Mesodermal cell (in vitro differentiated cells): ENCODE measurements around the gene RAB37.

Experiments used
- H3K27ac ChIP-seq: 2 replicates; pipeline ENCODE4 v1.7.0; 2013; ENCODE audit warnings: mild to moderate bottlenecking, low read depth, low read length, moderate library complexity; ENCODE audit not compliant: severe bottlenecking
- H3K36me3 ChIP-seq: 2 replicates; pipeline ENCODE4 v1.7.1; 2013; ENCODE audit warnings: mild to moderate bottlenecking, low read length, moderate library complexity; ENCODE audit not compliant: control insufficient read depth, insufficient read depth
- H3K4me1 ChIP-seq: one replicate; pipeline ENCODE4 v1.7.1; 2013; ENCODE audit warnings: mild to moderate bottlenecking, low read length; ENCODE audit not compliant: insufficient read depth, control insufficient read depth, poor library complexity, severe bottlenecking
- H3K4me3 ChIP-seq: 2 replicates; pipeline ENCODE4 v1.7.0; 2013; ENCODE audit warnings: low read length, control low read depth, mild to moderate bottlenecking; ENCODE audit not compliant: insufficient read depth, poor library complexity, severe bottlenecking; ENCODE audit errors: extremely low read depth
- H3K9me3 ChIP-seq: 2 replicates; pipeline ENCODE4 v1.7.1; 2013; ENCODE audit warnings: mild to moderate bottlenecking, low read length, moderate library complexity; ENCODE audit not compliant: control insufficient read depth
- WGBS, 2 experiments: methylation state at CpG; one replicate each; pipeline ENCODE4 v1.1.5; 2013; ENCODE audit warnings: missing lambda C conversion rate in 2 of 2; ENCODE audit not compliant: insufficient coverage in 2 of 2; 5-methylcytosine and 5-hydroxymethylcytosine counted together

The RAB37 gene

DNA sequence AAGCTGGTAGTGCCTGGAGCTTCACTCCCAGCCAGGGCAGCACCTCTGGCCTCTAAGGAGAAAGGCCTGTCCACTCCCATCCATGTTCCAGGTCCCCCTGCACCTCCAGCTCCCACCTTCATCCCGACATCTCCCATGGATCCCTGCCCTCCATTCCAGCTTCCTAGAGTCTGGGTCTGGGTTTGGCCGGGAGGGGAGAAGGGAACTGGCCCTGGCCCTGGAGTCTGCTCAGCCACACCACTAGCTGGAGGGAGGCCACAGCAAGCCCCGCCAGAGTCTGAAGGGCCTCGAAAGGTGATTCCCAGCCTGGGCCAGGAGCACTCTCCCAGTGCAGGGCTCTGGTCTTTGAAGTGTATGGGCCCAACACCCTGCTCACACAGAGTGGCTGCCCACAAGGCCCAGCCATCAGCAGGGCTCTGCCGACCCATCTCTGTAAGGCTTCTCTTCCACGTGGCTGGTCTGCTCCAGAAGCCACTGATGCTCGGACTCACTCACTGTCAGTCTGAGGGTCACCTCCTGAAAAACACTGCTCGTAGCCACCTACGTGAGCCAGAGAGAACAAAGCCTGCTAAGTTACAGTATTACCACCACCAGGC, 34.4 kb downstream of the RAB37 start:
- H3K9me3 ChIP-seq: no peaks in the 10 kb centered on the region
- 85 to 93% methylated on average over 8 of the region's 9 CpGs for WGBS, 2 experiments
- peaks cover 17% of the 10 kb centered on the region for H3K4me1 ChIP-seq
- no peak overlapping the region for H3K27ac ChIP-seq
- peaks cover 72% of the 10 kb centered on the region for H3K36me3 ChIP-seq
- H3K4me3 ChIP-seq: no peak overlapping the region

DNA sequence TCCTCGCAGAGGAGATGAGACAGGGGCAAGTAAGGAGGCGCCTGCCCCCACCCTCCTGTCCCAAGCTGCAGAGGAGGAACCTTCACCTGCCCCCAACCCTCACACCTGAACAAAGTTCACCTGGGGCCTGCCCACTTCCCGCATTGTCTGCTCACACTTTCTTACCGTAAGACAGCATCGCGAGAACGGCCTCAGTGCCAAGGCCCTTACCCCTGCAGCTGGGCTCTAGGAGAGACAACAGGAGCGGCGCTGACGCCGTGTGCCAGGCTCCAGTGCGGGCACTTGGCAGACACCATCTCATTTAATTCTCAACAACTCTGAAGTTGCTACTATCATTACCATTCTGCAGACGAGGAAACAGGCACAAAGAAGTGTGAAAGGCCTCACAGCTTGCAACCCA, 35.0 kb downstream of the RAB37 start:
- Histone ChIP-seq H3K4me3 (no peak overlapping the region), H3K27ac (no peak overlapping the region), H3K4me1 (peaks cover 20% of the 10 kb centered on the region), H3K9me3 (no peaks in the 10 kb centered on the region), H3K36me3 (peaks cover 66% of the 10 kb centered on the region)
- WGBS, 2 experiments: 94 to 98% methylated on average over 7 to 11 of the region's 13 CpGs

- Histone ChIP-seq H3K4me1 (peaks cover 28% of the 10 kb centered on the region), H3K4me3 (no peak overlapping the region), H3K27ac (peak overlapping the region; percentile 81), H3K9me3 (no peaks in the 10 kb centered on the region), H3K36me3 (peaks cover 52% of the 10 kb centered on the region)
- WGBS, 2 experiments: 90 to 95% methylated on average over 6 of the region's 6 CpGs
These were observed 36.4 kb downstream of the RAB37 start for GRCh38 chr17:74773414-74773813.

GRCh38 chr17:74773871-74774286, 36.8 kb downstream of the RAB37 start:
- Histone ChIP-seq H3K4me1 (peaks cover 28% of the 10 kb centered on the region), H3K9me3 (no peaks in the 10 kb centered on the region), H3K27ac (peak overlapping the region; percentile 81), H3K4me3 (no peak overlapping the region), H3K36me3 (peaks cover 47% of the 10 kb centered on the region)
- 78 to 100% methylated on average over 1 to 6 of the region's 6 CpGs for WGBS, 2 experiments

DNA sequence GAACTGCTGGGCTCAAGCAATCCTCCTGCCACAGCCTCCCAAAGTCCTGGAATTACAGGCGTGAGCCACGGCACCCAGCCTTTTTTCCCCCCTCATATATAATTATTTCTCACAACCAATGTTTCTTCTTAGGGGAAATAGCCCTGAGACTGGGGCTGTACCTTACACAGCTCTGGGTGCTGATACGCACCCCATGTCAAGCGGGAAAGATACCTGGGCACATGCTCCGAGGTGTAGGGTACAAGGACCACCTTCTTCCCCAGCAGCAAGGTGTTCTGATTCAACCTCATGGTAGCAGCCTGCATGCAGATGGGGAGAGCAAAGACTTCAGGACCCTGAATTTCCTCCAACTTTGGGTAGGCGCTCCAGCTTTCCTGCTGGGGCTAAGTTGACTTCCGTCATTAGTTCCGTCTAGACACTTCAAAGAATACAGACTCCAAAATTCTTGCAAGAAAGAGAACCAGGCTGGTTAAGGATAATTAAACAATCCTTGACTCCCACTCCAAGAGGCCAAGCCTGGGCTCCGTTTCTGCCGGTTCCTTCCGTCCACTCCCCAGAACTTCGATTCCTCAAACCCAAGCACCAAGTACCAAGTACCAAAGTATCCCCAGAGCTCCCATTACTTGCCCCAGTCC, 38.5 kb downstream of the RAB37 start:
- peaks cover 44% of the 10 kb centered on the region for H3K36me3 ChIP-seq
- peak overlapping the region; percentile 79 for H3K27ac ChIP-seq
- H3K4me1 ChIP-seq: peaks cover 28% of the 10 kb centered on the region
- 32 to 42% methylated on average over 10 to 11 of the region's 12 CpGs for WGBS, 2 experiments
- no peaks in the 10 kb centered on the region for H3K9me3 ChIP-seq
- H3K4me3 ChIP-seq: peak overlapping the region; percentile 73

DNA sequence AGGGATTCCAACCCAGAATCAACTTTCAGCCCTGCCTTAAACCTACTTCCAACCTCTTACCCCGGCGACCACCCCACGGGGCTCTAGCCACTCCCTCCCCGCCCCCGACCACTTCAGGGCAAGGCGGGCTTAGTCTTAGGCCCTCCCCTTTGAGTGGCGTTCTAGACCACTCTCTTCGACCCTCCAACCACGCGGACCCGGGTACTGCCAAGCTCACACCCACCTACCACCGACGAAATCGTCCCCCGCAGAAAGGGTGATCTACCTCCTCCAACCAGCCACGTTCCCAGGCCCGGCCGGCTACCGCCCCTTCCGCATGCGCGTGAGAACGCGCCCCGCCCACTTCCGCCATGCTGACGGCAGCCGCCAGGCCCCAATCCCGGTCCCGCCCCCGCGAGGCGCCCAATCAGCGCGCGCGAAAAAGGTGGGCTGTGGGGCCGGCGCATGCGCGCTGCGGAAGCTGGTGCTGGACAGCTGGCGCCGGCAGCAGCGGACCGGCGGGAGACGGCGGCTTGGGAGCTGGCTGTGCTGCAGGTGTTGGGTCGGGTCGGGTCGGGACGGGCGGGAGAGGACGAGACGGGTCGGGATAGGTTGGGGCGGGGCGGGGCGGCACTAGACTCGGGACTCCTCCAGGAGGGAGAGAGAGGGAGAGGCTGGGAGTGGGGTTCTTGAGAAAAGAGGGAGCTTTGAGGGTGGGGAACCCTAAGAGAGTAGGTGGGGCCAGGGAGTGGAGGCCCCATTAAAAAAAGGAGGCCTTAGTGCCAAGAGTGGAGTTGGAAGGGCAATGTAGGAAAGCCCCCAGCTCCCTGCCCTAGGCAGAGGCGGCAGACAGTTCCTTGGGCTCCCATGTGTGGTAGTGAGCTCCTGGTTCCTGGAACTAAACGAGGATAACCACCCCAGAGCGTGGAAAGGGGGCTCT, 39.2 kb downstream of the RAB37 start, which contains the start of gene NAT9:
TSS of gene NAT9 (minus strand) at position 302 of the 919 bp plus-strand sequence. CDS start 647 bp downstream, outside the sequence.
- no peaks in the 10 kb centered on the region for H3K9me3 ChIP-seq
- 0% methylated on average over 29 to 58 of the region's 64 CpGs for WGBS, 2 experiments
- peak within 1 kb of the TSS; percentile 73 for H3K4me3 ChIP-seq
- peaks cover 28% of the 10 kb centered on the region for H3K4me1 ChIP-seq
- H3K27ac ChIP-seq: peak within 1 kb of the TSS; percentile 79
- peaks cover 46% of the 10 kb centered on the region for H3K36me3 ChIP-seq

GRCh38 chr17:74776990-74777389, 39.9 kb downstream of the RAB37 start:
- Histone ChIP-seq H3K27ac (no peak overlapping the region), H3K4me1 (peaks cover 28% of the 10 kb centered on the region), H3K4me3 (peak overlapping the region; percentile 73), H3K36me3 (peaks cover 46% of the 10 kb centered on the region), H3K9me3 (no peaks in the 10 kb centered on the region)
- 48 to 64% methylated on average over 7 to 8 of the region's 10 CpGs for WGBS, 2 experiments

- H3K36me3 ChIP-seq: peaks cover 36% of the 10 kb centered on the region
- H3K4me3 ChIP-seq: no peak overlapping the region
- no peaks in the 10 kb centered on the region for H3K9me3 ChIP-seq
- H3K27ac ChIP-seq: no peak overlapping the region
- peaks cover 25% of the 10 kb centered on the region for H3K4me1 ChIP-seq
- WGBS, 2 experiments: 76 to 88% methylated on average over 4 to 5 of the region's 6 CpGs
These were observed 41.0 kb downstream of the RAB37 start for GRCh38 chr17:74777901-74778515.

DNA sequence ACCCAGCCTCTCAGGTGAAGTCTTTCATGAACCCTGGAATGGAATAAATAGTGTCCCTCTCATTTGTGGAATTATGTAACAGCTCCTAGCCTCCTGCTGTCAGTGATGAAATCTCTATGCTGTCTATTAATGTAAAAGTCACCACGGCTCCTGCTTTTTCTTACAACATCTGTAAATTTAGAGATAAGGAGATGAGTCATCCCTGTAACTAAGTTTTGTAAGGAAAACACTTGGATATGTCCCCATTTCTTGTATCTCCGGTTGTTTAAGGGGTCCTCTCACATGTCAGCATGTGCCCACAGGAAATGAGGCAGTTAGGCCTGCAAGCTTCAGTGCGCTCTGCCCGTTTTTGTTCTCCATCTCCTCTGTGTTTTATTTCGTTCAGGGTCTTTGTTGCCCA, 41.9 kb downstream of the RAB37 start:
- Histone ChIP-seq H3K9me3 (no peaks in the 10 kb centered on the region), H3K4me1 (peaks cover 15% of the 10 kb centered on the region), H3K4me3 (no peak overlapping the region), H3K36me3 (peaks cover 35% of the 10 kb centered on the region), H3K27ac (no peak overlapping the region)
- 69 to 76% methylated on average over 3 to 4 of the region's 5 CpGs for WGBS, 2 experiments

DNA sequence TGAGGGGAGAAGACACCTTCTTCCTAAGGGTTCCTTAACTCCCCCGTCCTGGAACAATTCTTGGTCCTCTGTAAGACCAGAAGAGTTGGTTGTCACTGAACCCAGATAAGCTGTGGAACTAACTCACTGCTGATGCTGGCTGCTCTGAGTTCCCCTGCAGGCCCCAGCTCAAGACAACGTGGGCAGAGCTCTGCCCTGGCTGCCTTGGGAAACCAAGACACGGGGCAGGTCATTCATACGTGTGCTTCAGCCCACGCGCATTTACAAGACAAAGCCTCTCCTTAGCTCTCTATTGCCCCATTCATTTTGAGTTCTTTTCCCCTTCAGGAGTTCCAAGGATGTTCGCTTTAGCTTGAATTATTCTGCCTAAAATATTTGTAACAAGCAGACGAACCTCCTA, 42.4 kb downstream of the RAB37 start:
- H3K4me1 ChIP-seq: peaks cover 12% of the 10 kb centered on the region
- H3K9me3 ChIP-seq: no peaks in the 10 kb centered on the region
- no peak overlapping the region for H3K27ac ChIP-seq
- H3K4me3 ChIP-seq: no peak overlapping the region
- H3K36me3 ChIP-seq: peaks cover 39% of the 10 kb centered on the region
- WGBS, 2 experiments: 87% methylated on average over 8 of the region's 8 CpGs
